NCI-H1048 (cell line): Measurements from ENCODE around the gene GLB1L.
"Not testable (repeated sequence)": the region's sequence is repeated elsewhere in the genome, so short reads cannot be mapped to it uniquely, and the experiment has no call there.

Experiments used
- DNase-seq: peaks from one replicate; lab custom pipeline; 2025; lab: John Stamatoyannopoulos, UW

Gene GLB1L

GRCh38 chr2:219206328-219207133, 38.7 kb downstream of the GLB1L start, which contains the start of gene ZFAND2B:
Gene ZFAND2B (plus strand): TSS chr2:219206782. CDS start chr2:219206988, 206 bp downstream.
- DNase-seq, result peak; percentile 78

- no peak for DNase-seq
Measured at GRCh38 chr2:219205981-219206327, 39.3 kb downstream of the GLB1L start.

- no peak for DNase-seq
Measured at GRCh38 chr2:219205165-219205538, 40.1 kb downstream of the GLB1L start.

DNA sequence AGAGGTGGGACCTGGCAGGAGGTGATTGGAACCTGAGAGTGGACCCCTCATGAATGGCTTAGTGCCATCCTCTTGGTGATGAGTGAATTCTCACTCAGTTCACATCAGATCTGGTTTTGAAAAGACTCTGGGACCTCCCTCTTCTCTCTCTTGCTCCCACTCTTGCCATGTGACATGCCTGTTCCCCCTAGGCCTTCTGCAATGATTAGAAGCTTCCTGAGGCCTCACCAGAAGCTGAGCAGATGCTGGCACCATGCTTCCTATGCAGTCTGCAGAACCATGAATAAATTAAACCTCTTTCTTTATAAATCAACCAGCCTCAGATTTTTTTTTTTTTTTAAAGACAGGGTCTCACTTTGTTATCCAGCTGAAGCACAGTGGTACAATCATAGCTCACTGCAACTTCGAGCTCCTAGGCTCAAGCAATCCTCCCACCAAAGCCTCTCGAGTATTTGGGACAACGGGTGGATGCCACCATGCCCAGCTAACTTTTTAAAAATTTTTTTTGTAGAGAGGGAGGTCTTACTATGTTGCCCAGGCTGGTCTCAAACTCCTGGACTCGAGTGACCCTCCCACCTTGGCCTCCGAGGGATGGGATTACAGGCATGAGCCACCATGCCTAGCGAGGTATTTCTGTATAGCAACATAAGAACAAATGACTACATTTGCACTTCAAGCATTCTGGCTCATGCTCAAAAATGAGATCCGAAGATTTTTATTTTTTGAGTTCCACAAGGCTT, 40.6 kb downstream of the GLB1L start:
- DNase-seq, result no peak

GRCh38 chr2:219201331-219201730, 43.9 kb downstream of the GLB1L start:
- DNase-seq, result not testable (repeated sequence)

DNA sequence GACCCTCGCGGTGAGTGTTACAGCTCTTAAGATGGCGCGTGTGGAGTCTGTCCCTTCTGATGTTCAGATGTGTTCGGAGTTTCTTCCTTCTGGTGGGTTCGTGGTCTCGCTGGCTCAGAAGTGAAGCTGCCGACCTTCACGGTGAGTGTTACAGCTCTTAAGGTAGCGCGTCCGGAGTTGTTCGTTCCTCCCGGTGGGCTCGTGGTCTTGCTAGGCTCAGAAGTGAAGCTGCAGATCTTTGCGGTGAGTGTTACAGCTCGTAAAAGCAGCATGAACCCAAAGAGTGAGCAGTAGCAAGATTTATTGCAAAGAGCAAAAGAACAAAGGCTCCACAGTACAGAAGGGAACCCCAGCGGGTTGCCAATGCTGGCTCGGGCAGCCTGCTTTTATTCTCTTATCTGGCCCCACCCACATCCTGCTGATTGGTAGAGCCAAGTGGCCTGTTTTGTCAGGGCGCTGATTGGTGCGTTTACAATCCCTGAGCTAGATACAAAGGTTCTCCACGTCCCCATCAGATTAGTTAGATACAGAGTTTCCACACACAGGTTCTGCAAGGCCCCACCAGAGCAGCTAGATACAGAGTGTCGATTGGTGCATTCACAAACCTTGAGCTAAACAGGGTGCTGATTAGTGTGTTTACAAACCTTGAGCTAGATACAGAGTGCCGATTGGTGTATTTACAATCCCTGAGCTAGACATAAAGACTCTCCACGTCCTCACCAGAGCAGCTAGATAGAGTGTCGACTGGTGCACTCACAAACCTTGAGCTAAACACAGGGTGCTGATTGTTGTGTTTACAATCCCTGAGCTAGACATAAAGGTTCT, 44.5 kb downstream of the GLB1L start:
- DNase-seq, result not testable (repeated sequence)

DNA sequence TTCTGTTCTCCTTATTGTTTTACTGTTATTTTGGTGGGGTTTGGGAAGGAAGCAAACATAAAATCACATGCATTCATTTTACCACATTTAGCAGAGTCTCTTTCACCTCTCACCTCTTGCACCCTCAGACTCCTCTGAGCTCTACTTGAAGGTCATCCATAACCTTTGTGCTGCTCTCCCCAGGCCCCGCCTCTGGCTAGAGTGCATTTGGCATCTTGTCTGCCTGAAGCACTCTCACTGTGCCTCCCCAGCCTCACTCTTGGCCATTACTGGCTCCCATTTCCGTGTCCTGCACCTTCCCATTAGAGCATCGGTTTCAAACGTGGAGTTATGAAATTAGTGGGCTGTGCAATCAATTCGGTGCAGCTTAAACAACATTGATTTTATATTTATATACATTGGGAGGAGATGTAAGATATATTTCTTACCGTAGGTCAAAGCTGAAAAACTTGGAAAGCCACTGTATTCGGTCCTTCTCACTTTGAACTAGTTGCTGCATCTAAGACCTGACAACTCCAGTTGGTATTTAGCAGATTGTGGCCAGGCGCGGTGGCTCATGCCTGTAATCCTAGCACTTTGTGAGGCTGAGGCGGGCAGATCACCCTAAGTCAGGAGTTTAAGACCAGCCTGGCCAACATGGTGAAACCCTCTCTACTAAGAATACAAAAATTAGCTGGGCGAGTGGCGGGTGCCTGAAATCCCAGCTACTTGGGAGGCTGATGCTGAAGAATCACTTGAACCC, 45.6 kb downstream of the GLB1L start:
- no peak for DNase-seq

DNA sequence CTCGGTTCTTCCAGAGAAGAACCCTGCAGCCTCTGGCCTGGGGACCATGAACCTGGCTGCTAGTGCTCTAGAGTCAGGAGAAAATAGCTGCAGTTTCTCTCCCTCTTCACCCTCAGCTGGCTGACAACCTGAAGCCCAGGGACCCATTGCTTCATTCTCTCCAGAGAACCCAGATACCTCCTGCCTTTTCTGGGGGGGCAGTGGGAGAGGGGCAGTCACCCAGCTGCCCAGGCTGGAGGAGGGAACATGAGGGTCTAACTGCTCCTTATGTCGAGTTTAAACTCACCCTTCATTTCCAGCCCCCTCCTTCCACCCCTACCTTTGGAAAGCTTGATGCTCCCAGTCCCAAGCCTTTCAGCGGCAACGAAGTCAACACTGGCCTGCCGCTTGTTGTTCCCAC, 46.3 kb downstream of the GLB1L start:
- DNase-seq, result no peak

GRCh38 chr2:219197388-219197787, 47.9 kb downstream of the GLB1L start:
- no peak for DNase-seq

GRCh38 chr2:219186754-219187456, 58.3 kb downstream of the GLB1L start:
- DNase-seq, result no peak
